Retina (tissue), 1 donor: Measurements from ENCODE around the gene AMOT.

Source experiments
- DNase-seq: peaks from one replicate; pipeline ENCODE4 v3.0.0-alpha.2; 2016

The AMOT gene

DNA sequence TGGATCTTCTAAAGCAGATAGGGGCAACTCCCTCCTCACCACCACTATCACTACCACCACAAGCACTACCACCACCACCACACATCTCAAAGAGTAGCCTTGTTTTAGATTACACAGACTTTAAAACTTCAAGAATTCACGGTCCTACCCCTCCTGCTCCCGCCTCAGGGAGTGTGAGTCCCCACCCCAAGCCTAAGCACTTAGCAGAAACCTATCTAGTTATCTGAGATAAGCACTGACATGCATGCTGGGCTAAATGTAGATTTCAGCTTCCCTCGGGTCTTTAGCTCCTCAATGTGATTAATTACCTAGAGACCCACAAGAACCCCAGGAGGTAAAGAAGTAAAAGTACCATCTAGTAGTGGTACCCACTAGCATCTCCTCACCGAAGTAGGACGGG, 775 bp downstream of the AMOT start:
- DNase-seq = peak; percentile 14

DNA sequence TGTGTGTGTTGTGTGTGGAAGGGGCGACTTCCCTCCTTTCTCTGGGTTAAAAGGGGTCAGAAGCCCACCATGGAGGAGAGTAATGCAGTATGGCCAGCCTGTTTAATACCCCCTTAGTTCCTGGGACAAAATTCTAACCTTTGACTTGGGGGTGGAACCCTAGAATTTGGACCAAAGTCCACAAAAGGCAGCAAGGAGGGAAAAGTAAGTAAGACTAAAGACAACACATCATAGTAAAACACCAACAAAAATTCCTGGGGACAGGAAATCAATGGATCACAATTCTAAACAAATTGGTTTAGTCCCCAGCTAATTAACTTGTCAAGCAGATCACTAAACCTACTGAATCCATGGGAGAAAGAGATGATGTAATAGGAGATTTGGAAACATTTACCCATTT, 3.1 kb downstream of the AMOT start:
- DNase-seq = no peak

DNA sequence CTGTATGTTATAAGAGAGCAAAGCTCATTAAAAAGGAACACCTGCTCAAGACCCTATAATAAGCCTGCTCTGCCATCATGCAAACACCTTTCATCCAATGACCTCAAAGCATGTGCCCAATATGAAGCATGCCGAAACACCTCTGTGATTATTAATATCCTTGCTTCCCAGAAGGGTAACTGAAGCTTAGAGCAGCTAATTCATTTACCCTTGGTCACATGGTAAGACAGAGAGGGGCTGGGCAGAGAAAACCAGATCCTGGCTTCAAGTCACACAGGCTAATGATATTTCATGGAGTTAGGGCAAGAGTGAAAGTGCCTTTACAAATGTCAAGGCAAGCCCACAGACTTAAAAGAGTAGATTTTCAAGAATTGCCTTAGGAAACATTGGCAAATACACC, 5.6 kb downstream of the AMOT start:
- DNase-seq = no peak

DNA sequence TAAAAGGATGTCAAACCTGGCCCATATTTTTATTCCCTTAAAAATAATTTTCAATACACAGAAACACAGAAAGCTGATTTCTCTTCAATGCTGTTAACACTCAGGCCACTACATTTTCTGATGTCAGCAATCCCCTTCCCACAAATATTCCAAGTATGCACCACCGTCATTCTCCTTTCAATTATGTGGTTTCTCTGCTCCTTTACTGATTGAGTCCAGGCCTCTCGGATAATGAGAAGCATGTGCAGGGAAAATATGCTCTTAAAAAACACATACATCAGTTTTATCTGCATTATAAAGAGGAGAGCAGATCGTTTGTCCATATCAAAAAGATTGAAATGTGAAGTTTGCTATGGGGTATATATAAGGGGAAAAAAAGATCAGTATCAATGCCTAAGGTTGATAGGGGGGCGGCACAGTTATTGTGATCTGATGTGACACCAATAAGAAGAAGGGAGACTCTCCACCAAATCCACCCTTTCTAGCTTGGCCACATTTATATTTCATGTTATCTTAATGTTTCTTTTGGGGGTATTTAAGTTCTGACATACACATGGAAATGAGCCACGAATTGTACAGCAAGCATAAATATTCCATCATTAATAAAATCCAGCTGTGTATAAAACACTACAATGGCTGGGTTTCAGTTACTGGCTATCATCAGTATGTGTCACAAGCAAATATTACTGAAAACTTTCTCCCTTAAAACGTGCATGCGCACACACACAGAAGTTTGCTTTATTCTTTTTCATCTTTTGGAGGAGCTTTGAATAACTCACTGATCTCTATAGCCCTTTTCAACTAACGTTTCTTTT, 6.4 kb downstream of the AMOT start:
- no peak for DNase-seq

DNA sequence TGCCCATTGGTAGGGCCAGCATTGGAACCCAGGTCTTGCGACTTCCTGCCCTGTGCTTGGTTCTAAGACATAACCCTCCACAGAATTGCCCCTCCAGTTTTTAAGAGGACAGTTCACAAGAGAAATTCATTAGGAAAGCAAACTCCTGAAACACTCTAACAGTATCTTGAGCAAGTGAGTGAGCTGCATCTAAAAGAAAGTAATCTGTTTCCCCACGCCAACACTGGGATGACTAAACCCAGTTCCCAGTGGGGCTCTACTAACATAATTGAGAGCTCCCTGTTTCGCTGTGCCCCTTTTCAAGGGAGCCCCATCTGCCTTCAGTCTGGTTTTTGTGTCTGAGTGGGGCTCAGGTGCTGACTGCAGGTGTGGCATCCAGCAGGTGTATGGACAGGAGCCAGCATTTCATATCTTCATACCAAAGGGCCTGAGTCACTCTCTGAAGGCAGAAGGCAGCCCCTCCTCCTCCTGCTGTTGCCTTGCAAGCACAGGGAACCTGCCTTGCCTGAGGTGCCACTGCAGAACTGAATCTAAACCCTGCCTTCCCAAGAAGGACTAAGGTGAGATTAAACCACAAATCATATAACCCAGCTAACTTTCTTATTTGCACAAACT, 8.0 kb downstream of the AMOT start:
- DNase-seq = no peak

DNA sequence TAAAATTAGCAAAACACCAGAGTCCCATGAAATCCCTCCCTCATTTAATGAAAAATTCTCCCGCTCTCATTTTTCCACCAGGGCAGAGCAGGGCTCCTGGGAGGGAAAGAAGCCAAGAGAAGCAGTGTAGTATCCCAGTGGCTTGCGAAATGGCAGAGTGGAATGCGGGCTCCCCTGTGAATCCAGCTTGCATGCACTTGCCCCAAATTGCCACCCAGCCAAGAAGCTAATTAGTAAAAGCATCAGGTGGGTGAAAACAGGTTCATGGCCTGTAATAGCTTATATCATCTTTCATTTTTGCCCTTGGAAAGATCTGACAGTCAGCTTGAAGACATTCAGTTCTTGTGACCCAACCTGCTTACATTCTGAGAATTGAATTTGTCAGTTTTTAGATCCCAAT, 10.1 kb downstream of the AMOT start:
- no peak for DNase-seq

DNA sequence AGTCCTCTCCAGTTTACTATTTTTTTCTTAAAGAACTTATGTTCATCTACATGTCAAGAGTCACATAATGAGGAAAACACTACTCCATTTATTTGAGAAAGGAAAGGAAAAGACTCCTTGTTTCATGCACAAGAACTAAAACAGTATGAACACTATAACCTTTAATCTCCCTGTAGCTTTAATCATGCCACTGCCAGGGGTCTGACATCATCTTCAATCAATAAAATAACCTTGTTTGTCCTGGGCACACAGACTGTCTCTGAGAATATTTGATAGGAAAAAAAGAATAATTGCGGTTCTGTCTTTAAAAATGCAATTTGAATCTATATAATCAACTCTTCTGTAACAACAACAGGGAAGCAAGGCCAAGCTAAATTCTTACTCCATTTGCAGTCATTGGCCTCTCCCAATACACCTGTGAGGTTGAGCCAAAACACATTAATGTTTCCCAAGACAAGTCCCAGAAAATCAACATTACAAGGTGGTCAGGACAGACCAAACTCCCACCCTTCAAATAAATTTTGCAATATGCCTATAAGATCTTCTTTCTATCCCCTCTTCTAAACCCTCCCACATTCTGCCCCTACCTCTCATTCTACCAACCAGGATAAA, 13.2 kb downstream of the AMOT start:
- DNase-seq = no peak

DNA sequence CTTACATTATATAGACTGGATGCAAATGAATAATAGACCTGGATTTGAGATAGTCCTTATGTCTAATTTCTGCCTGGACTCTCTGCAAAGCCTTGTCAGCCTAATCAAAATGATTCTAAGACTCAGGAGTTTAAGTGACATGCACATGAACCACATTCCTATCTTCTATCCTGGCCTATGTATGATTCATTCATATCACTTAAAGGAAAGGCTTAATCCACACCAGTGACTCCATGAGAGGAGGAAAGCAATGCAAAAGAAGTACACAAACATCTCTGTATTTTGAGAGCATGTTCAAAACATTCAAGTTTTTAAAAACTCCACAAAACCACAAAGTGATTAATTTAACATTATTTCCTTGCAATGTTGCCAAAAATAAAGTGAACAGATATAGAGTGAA, 14.6 kb downstream of the AMOT start:
- DNase-seq = no peak

DNA sequence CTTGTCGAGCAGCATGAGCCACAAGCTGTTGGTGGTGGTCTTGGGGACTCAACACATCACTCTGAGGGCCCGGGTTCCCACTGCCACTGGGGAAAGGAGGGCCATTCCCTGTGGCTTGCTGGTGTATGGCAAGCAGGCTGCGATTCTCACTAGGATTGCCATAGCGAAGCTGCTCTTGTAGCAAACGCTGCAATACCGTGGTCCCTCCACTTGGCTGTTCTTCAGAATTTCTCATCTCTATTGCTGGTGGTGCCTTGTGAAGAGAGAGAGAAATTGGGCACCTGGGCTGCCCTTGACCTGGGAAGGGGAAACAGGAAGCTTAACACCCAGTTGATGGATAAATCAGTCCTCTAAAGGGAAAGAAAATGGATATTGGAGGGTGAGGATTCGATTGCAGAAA, 17.7 kb downstream of the AMOT start:
- no peak for DNase-seq

DNA sequence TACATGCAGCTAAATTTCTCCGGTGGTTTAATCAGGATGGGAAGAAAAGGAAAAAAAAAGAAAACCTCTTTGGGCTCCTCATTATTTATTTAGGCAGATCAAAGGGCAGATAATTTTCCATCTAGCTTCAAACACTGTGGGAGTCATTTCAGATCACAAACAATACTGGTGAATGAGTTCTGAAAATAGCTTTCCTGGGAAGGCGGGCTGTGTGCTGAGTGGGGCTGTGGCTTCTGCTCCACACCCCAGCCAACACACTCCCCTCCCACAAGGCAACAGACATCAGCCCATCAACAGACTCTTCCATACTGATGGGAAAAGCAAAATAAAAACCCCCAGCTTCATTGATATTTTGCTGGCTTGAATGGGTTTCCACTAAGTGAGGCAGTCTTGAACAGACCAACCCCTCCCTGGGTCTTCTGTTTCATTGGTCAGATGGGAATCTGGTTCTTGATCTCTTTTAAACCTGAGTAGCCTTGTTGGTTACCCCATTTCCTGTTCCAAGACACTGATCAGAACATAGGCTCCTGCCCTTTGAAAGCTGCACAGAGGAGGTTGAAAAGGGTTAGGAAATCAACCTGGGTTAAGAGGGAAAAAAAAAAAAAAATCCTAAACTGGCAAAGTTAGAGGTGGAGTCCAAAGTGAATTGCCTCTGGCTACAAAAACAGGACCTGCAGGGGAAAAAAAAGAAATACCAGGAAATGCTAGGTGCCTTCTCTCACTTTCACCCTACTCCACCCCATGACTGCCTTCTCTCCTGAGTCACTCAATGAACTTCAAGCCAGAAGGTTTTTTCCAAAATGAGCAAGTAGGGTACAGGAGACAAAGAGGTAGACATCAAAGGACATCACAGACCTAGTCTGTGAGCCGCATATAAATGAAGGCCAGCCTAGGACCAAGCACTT, 20.0 kb downstream of the AMOT start:
- no peak for DNase-seq

DNA sequence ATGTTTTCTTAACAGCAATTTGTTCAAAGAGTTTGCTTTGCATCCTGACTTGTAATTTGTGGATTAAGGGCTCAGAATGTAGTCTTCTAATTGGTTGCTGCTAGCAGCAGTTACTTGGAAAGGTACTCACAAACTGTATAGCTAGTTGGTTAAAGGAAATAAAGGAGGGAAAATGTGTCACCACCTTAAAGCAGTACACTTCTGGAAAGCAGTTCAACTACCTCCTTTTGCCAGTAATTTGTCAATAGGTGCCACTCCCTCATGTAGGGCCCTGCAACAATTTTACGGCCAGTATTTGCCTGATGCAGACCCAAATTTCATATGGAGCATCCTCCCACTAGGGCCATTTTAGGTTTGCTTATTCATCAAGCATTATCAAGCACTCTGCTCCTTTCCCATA, 20.8 kb downstream of the AMOT start:
- DNase-seq = no peak

DNA sequence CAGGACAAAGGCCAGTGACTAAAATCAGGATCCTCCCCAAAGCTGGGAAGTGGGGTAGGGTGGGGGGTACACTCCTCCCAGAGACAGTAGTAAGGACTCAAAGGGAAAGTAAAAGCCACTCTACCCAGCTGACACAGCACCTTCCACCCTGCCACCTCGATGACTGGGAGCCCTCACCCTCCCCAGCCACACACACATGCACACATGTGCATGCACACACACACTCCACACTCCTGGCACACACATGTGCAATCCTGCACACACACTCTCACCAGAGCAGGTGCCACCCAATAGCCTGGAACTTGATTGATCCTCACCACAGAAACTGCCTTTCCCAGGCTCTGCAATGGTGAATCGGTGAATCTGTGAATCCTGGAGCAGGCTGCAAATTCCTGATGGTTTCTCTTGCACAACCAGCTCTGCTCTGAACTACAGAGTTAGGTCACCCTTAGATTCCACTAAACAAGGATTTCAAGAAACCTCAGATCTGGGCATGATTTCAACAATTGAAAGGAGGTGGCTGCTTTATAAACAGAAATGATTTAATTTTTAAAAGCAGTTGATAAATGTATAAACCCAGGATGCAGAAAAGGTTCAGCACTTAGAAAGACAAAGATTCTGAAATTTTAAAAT, 21.5 kb downstream of the AMOT start:
- DNase-seq = no peak

DNA sequence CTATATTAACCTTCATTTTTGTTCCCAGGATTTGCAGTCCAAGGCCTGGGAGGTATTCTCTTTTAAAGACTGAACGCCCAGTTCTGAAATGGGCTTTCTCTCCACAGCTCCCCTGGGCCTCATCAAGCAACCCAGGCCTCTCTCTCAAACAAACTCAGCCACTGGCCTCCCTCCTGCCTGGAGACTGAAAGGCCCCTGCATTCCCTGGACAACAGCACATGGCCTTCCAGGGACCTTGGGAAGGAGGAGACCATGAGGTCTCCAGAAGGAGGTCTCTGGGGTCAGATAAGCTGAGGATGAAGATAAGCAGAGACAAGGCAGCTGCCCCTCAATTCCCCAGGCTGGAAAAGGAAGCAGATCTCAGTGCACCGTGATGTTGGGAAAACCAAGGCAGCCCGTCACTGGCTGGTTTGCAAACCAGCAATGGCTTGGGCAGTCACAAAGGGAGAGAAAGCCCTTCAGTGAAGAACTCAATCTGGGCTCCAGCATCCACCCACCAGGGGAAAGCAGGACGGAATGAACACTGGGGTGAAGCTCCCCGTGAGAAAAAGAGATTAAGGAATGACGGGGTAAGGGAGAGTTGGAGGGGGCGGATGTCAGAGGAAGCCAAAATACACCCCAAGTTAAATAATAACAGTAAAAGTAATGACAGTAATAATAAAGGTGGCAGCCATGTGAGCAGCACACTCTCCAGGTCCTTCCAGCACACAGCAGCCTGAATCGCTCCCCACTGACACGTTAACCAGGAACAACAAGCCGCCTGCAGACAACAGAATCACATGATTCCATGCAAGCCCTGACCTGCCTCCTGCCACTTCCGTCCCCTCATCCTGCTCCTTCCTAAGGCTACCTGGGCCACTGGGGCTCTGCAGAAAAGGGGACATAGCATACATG, 22.3 kb downstream of the AMOT start:
- no peak for DNase-seq

DNA sequence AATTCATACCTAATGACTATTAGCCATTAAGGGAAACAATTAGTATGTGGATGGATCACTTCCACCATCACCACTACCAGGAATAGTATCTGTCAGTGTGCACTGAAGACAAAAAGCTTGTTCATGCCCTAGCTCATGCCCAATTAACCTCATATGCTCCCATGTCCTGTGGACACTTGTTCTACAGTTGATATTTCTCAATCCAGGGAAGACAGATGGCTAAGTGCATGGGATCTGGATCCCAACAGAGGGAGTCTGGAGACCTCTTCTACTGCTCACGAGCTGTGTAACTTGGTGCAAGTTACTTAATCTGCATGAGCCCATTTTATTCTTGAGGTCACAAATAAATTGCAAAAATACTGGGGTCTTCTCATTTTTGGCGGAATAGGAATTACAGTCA, 23.7 kb downstream of the AMOT start:
- no peak for DNase-seq

DNA sequence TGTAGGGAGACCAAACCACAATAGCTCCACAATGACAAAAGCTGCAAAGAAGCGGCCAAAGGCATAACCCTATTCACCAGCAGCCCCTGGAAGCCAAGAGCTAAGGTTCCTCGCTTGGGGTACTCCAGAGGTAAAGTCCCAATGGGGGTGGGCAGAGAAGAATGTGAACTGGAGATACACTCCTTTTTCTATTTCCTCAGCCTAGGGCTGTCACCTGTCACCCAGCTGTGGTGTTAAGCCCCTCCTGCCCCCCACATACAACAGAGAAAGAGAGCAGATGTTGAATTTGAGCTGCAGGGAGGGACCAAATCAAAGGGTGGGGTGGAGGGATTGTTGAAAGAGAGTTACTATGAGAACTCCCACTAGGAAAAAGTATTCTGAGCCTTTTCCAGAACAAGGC, 26.1 kb downstream of the AMOT start:
- no peak for DNase-seq

DNA sequence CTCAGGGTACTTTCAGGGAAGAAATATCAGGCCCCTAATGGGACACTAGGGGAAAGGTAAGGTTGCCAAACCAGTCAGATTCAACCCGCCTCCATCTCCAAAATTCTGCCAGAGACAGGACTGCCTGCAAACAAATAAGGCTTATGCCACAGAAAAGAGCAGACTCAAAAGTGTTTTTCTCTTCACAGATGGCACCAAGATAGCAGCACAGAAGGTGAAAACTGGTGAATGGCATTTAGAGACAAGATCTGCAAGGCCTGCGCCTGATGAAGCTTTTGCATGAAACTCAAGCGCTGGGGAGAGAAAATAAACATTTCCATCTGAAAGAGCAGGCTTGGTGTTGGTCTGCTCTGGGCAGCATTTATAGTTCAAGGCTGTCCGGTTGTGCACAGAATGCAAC, 27.9 kb downstream of the AMOT start:
- no peak for DNase-seq

DNA sequence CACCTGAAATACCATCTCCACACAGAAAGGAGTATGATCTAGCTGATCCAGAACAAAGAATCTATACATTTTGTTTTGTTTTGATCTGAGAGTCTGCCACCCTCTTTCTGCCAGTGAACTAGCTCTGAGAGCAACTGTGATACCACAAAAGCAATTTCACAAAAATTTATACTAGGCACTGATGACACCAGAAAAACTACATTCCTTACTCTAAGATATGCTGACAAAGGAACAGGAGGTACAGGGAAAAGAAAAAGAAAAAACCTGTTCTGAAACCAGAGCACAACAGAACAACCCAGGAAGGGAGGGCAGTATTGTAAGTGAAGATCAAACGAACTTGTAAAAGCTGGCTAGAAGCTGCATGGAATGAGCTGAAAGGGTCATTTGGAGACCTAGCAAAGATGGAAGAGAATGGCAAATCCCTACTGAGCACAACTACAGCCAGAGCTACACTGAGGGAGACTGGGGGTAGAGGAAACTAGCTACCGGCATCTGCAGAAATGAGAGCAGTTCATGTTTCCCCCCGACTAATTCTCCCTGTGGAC, 31.9 kb downstream of the AMOT start:
- DNase-seq = no peak

DNA sequence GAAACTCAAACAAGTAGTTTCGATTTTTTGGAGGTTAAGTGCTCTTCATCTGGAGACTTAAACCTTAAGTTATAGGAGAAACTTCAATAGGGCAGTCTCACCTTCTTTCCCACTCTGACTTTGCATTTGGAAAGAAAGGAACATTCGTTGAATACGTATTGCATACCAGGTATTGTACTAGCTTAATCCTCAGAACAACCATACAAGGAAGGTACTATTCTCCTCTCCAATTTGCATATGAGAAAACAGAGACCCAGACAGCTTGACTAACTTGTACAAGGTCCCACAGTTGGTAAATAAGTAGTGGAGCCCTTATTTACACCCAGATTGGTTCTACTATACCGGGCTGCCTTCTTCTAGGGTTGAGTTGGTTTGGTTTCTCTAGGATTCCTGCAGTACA, 32.6 kb downstream of the AMOT start:
- DNase-seq = no peak

DNA sequence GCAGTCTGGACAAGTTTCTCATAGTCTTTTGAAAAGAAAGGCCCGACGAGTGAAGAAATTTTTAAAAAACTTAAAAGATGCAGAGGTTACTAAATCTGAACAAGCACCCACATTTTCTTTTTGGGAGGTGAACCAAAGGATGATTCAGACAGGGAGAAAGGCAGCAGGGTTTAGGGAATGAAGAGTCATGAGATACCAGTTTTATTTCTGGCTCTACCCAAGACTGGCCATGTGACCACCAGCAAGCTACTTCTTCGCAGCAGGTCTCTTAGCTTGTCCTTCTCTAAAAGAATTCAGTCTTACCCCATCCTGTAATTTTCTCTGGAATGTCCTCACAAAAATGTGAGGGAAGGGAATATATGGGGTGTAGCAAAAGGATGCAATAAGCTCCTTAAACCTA, 37.6 kb downstream of the AMOT start:
- DNase-seq = no peak

DNA sequence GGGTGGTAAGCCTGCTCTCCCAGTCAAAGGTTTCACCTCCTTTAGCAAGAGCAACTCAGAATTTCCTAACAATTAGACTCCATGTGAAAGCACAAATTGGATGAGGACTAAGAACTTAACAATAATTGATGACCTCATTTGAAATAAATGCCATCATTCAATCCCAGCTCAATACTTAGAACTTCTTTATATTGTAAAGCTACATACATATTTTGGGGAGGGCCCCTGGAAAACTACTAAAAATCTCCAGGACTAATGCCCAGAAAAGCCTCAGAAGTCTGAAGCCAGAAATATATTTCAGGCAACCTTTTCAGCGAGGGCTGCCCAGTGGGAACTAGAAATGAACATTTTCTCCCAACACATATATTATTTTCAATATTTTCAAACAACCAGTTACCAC, 38.1 kb downstream of the AMOT start:
- no peak for DNase-seq

DNA sequence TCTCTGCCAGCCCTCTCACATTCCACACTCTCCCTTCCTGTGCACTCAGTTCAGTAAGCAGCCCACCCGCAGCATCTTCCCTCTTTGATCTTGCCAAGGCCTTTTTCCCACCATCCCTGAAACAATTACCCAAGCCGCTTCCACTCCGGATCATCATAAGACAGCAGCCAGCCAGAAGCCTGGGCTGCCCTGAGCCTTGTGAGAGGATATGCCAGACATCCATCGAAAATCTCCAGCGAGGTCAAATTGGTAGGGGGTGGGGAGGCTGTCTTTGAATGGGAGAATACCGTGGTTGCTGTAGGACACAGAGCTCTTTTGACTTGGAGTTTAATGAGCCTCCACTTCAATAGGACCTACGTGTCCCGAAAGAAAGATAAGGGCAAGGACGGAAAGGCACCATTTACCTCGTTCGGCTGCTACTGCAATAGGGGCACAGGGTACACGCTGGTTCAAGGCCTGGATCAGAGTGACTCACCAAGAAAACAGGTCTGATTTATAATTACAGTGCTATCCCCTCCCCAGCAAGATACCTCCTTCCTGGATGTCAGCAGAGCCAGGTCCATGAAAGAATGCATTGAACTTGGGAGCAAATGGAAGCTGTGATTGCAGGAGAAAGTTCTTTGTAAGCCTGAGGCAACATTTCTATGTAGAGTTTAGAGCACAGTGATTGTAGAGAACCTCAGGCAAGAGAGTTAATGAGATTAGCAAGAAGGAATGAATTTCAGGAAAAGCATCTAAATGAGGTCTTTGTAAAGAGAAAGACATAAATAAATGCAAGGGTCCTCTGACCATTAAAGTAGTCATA, 39.5 kb downstream of the AMOT start:
- peak; percentile 16 for DNase-seq
